AG09309 (cell line): ENCODE data around the gene ENTPD8.
"Not testable (repeated sequence)": the region's sequence is repeated elsewhere in the genome, so short reads cannot be mapped to it uniquely, and the experiment has no call there.

Experiments used
- DNase-seq: peaks from one replicate; pipeline ENCODE4 v3.0.0-alpha.2; 2010; ENCODE audit warnings: low read depth
- H3K4me3 ChIP-seq: 2 replicates; pipeline ENCODE4 v1.5.1; 2011; ENCODE audit warnings: mild to moderate bottlenecking, low read depth, low read length, moderate library complexity; ENCODE audit not compliant: control insufficient read depth
- TF ChIP-seq, protein P1 (sequence below): IDR thresholded peaks from 2 replicates; pipeline ENCODE4 v1.5.1; 2011; ENCODE audit warnings: mild to moderate bottlenecking, low read depth, low read length, inconsistent platforms; ENCODE audit not compliant: insufficient read depth, control insufficient read depth; ENCODE audit errors: missing control alignments

Gene ENTPD8

GRCh38 chr9:137390553-137391410 lies 50.4 kb downstream of the ENTPD8 start:
- TF ChIP-seq, protein P1, sequence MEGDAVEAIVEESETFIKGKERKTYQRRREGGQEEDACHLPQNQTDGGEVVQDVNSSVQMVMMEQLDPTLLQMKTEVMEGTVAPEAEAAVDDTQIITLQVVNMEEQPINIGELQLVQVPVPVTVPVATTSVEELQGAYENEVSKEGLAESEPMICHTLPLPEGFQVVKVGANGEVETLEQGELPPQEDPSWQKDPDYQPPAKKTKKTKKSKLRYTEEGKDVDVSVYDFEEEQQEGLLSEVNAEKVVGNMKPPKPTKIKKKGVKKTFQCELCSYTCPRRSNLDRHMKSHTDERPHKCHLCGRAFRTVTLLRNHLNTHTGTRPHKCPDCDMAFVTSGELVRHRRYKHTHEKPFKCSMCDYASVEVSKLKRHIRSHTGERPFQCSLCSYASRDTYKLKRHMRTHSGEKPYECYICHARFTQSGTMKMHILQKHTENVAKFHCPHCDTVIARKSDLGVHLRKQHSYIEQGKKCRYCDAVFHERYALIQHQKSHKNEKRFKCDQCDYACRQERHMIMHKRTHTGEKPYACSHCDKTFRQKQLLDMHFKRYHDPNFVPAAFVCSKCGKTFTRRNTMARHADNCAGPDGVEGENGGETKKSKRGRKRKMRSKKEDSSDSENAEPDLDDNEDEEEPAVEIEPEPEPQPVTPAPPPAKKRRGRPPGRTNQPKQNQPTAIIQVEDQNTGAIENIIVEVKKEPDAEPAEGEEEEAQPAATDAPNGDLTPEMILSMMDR: no peak
- DNase-seq: no peak
- H3K4me3 ChIP-seq: no peak overlapping the region

GRCh38 chr9:137389428-137389746 lies 51.8 kb downstream of the ENTPD8 start:
- no peak overlapping the region for H3K4me3 ChIP-seq
- TF ChIP-seq, protein P1: no peak
- DNase-seq: no peak

DNA sequence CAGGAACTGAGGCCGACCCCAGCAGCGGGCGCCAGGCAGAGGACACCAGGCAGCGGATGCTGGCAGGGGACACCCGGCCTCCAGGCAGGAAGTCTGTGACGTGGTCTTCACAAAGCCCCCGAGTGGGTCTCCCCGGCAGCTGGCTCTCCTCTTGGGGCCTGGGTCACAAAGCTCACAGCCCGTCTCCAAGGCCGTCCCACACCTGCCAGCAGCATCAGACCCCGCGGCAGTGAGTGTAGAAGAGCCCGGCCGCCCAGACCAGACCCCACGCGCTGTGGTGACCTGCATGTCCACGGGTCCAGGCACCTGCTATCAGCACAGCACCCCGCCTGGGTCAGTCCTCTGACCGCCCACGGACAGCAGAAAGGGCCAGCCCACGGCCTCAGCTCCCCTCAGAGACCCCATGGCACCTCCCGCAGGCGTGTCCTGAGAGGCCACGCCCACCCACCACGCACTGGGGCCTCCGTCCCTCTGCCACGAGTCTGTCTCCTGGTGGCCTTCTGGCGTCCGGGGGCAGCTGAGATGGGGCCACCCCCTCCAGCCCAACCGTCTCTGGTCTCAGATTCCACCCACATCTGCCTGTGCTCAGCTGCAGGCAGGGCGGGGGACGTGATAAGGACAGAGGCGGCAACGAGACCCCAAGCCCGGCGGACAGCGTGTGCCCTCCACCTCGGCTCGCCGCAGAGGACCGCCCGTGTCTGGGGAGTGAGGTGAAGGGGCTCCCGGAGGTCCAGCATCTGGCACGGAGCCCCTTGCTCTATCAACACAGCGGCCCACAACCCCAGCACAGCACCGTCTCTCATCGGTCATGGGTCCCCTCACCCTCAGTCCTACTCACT lies 52.3 kb downstream of the ENTPD8 start:
- DNase-seq: no peak
- no peak overlapping the region for H3K4me3 ChIP-seq
- TF ChIP-seq, protein P1: no peak

DNA sequence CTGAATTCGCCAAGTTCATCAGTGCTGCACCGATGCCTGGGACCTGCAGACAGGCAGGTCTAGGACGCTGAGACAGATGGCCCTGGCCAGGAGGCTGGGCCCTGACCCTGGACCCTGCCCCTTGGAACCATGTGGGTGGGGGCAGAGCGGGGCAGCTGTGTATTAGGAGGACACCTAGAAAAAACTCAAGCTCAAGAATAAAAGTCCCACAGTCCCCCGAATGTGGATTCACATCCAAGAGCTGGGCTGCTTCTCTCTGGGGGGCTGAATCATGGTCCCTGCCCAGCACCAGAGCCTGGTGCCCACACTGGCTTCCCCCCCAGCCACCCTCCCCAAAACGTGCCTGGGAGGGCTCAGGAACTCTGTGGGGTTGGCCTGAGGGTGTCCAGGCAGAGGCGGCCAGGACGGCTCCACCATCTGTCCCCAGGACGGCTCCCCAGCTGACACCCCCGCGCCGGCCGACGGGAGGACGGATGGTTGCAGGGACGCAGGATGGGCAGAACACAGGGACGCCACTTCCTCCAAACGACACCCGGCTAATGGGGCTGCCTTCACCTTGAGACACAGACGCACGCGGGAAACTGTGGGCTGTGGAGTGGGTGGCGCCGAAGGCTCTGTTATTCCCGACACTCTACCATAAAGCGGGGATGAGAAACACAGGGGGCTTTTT lies 53.1 kb downstream of the ENTPD8 start:
- TF ChIP-seq, protein P1: no peak
- no peak for DNase-seq
- H3K4me3 ChIP-seq: no peak overlapping the region

GRCh38 chr9:137387114-137387890 lies 53.9 kb downstream of the ENTPD8 start:
- TF ChIP-seq, protein P1: no peak
- H3K4me3 ChIP-seq: no peak overlapping the region
- no peak for DNase-seq

DNA sequence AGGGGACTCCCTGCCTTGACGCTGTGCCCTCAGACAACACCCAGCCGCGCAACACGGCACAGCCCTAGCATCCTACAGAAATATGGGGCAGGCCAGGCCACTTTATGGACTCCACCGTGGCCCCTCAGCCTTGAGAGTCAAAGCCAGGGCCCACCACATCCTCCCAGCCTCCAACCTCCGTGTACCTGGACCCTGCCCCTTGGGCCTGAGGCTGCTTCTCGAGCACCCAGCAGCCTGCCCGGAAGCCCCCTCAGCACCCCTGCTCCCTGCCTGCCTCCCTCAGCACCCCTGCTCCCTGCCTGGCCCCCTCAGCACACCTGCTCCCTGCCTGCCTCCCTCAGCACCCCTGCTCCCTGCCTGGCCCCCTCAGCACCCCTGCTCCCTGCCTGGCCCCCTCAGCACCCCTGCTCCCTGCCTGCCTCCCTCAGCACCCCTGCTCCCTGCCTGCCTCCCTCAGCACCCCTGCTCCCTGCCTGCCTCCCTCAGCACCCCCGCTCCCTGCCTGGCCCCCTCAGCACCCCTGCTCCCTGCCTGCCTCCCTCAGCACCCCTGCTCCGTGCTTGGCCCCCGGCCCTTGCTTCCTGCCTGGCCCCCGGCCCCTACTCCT lies 54.5 kb downstream of the ENTPD8 start:
- H3K4me3 ChIP-seq, DNase-seq: not testable (repeated sequence)
